WTC11 (cell line): Measurements from ENCODE around the gene TM7SF3.

Source experiments
- CTCF ChIP-seq: fragments of 200-600 bp; IDR thresholded peaks from 2 replicates; pipeline ENCODE4 v1.8.0; 2022; ENCODE audit warnings: antibody characterized with exemption
- MAX ChIP-seq: sonication (generic); formaldehyde crosslinking; IDR thresholded peaks from 2 replicates; pipeline ENCODE4 v1.8.0; 2022; ENCODE audit warnings: mild to moderate bottlenecking, missing genetic modification reagents
- PRDM15 ChIP-seq: sonication (generic); formaldehyde crosslinking; IDR thresholded peaks from 2 replicates; pipeline ENCODE4 v1.8.0; 2022; ENCODE audit warnings: missing genetic modification reagents
- ZNF425 ChIP-seq: fragments of 250-450 bp; sonication (Bioruptor Pico); conservative IDR thresholded peaks from 2 replicates; pipeline ENCODE4 v1.9.0; 2021; ENCODE audit warnings: mild to moderate bottlenecking

GRCh38 chr12:26935636-26936378 is 78.4 kb downstream of the TM7SF3 start:
- TF ChIP-seq CTCF, result no peak
- TF ChIP-seq MAX, result no peak
- TF ChIP-seq PRDM15 (CRISPR knock-in tag), result no peak
- TF ChIP-seq ZNF425 (CRISPR knock-in tag), result no peak
